Spinal cord (tissue), 10 donors: ENCODE results near the gene COL5A3. TPM values are rescaled to one million over a fixed set of nuclear protein-coding genes. Genes with fewer than 3 reads are reported as not detected.
A peak's percentile ranks its signal among the peaks of the same experiment; 100 is the strongest.
"Not testable (repeated sequence)": the region's sequence is repeated elsewhere in the genome, so short reads cannot be mapped to it uniquely, and the experiment has no call there.

ENCODE experiments used
- DNase-seq, 6 donors: peaks; one replicate each; pipeline versions ENCODE4 v3.0.0 to v3.0.0-alpha.2; 2013 to 2015; ENCODE audit warnings: low spot score in 6 of 6, low read depth in 4 of 6
- H3K27ac ChIP-seq: one replicate; pipeline ENCODE4 v1.5.1; 2013; ENCODE audit warnings: low read depth, low read length, control low read depth
- H3K27me3 ChIP-seq: one replicate; pipeline ENCODE4 v1.6.1; 2013; ENCODE audit warnings: low read length; ENCODE audit not compliant: control insufficient read depth, insufficient read depth
- H3K36me3 ChIP-seq: one replicate; pipeline ENCODE4 v1.6.1; 2013; ENCODE audit warnings: low read length; ENCODE audit not compliant: control insufficient read depth, insufficient read depth
- H3K4me1 ChIP-seq: one replicate; pipeline ENCODE4 v1.6.1; 2013; ENCODE audit warnings: low read length; ENCODE audit not compliant: control insufficient read depth, insufficient read depth
- H3K4me3 ChIP-seq: one replicate; pipeline ENCODE4 v1.5.1; 2013; ENCODE audit warnings: low read depth, low read length, control low read depth
- H3K9me3 ChIP-seq: one replicate; pipeline ENCODE4 v1.6.1; 2013; ENCODE audit warnings: low read length; ENCODE audit not compliant: control insufficient read depth, insufficient read depth
- WGBS: methylation state at CpG from one replicate; pipeline ENCODE4 v1.1.5; 2013; ENCODE audit warnings: missing lambda C conversion rate; ENCODE audit not compliant: insufficient coverage; 5-methylcytosine and 5-hydroxymethylcytosine counted together
- polyA plus RNA-seq, 2 donors: library from polyadenylated mRNA; unstranded; fragments of 120-200 nt; gene quantifications; one replicate each; pipeline ENCODE4 v1.2.1, GENCODE V29; 2013; ENCODE audit not compliant: insufficient read length in 2 of 2
- total RNA-seq, 2 donors: library from RNA; depleted of rRNA in 1 of 2; stranded (reverse); fragments of 120-200 nt in 1 of 2; fragments of >200 nt in 1 of 2; gene quantifications; one replicate each; pipeline versions ENCODE4 v1.2.3 to v1.2.4, GENCODE V29; 2013 to 2014
- donor health status: healthy.

COL5A3 gene
- total and polyA plus RNA-seq, 4 donors, result 7.8 to 18.1 (median 14.7) TPM

DNA sequence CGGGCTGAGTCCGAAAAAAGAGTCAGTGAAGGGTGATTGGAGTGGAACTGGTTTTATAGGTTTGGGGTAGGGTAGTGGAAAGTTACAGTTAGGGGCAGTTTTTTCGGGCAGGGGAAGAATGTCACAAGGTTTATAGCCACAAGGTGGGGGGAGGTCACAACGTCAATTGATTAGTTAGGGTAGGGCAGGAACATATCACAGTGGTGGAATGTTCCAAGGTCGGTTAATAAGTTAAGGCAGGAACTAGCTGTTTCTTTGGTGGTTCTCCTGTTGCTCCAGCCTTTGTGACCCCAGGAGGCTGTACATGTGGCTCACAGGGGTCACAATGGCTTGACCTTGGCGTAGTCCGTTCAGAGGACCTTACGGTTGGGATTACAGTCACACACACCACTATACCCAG, 23.3 kb upstream of the COL5A3 start:
- no peaks in the 10 kb centered on the region for H3K4me1 ChIP-seq
- no peak for DNase-seq
- H3K27me3 ChIP-seq, result peaks cover 19% of the 10 kb centered on the region
- 74% methylated on average over 5 of the region's 8 CpGs for WGBS
- H3K27ac ChIP-seq, result no peak overlapping the region
- H3K4me3 ChIP-seq, result no peak overlapping the region
- no peaks in the 10 kb centered on the region for H3K36me3 ChIP-seq
- H3K9me3 ChIP-seq, result no peaks in the 10 kb centered on the region

DNA sequence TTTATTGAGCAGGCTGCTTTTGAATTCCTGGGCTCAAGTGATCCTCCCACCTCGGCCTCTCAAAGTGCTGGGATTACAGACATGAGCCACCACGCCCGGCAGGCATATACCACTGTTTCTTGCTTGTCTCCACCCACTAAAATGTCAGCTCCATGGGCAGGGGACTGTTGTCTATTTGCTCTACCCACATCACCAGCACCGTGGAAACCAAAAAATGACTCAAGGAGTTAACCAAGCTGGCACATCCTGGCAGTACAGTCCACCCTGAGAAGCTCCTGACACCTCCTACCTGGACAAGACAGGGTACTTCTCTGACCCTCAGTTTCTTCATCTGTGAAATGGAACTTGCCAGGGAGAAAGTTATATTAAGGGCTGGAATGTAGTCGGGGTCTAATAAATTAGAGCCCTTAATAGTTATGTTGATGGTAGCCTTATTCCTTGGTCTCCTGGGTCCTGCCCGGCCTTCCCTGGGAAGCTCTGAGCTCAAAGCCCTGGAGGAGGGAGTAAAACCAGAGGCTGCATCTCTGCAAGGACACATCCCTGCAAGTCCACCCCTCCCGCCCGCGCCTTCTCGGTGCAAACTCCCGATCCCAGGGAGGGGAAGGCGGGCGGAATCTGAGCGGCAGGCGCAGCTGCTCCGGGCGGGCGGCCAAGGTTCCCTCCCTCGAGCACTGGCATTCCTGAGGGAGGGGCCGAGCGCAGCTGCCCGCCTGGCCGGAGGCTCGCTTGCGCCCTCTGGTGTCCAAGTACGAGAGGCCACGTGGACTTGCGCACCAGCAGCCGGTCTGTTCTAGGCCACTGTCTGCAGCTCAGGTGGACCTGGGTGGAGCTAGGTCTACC, 17.1 kb upstream of the COL5A3 start:
- Histone ChIP-seq H3K9me3 (no peaks in the 10 kb centered on the region), H3K27me3 (peaks cover 3% of the 10 kb centered on the region), H3K4me1 (peaks cover 10% of the 10 kb centered on the region), H3K4me3 (no peak overlapping the region), H3K36me3 (no peaks in the 10 kb centered on the region), H3K27ac (peak overlapping the region; percentile 33)
- WGBS, result 8% methylated on average over 29 of the region's 29 CpGs
- peak; percentile 52 to 95 (median 78) for DNase-seq

DNA sequence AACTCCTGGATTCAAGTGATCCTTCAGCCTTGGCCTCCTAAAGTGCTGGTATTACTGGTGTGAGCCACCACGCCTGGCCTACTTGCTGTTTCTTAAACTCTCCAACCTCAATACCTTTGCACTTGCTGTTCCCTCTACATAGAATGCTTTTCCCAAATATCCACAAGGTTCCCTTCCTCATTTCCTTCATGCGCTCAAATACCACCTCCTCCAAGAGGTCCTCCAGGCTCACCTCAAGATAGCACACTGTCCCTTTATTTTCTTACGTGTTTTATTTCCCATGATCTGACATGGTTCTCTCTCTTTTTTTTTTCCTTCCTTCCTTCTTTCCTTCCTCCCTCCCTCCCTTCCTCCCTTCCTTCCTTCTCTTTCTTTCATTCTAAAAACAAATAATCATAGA, 16.4 kb upstream of the COL5A3 start:
- no peak for DNase-seq
- no peak overlapping the region for H3K4me3 ChIP-seq
- H3K27me3 ChIP-seq, result peaks cover 2% of the 10 kb centered on the region
- peaks cover 11% of the 10 kb centered on the region for H3K4me1 ChIP-seq
- 90% methylated on average over 3 of the region's 3 CpGs for WGBS
- no peak overlapping the region for H3K27ac ChIP-seq
- H3K36me3 ChIP-seq, result no peaks in the 10 kb centered on the region
- H3K9me3 ChIP-seq, result no peaks in the 10 kb centered on the region

- 89% methylated on average over 3 of the region's 5 CpGs for WGBS
- H3K9me3 ChIP-seq, H3K27ac ChIP-seq: not testable (repeated sequence)
Observed at GRCh38 chr19:10023096-10023495, 12.8 kb upstream of the COL5A3 start.

DNA sequence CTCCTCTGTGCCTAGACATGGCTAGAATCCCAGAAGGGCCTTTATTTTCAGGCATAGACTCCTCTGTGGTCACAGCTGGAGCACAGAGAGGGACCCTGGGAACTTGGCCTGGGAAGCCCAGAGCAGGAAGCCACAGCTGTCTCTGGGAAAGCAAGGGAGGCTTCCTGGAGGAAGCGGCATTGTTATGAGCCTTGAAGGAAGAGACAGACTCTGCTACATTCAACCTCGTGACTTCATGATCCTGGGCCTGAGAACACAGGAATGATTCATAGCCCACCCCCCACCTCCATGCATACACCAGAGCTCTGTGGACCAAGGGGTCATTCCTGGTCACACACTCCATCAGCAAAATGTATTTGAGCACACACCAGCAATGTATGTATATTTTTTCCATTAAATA, 11.6 kb upstream of the COL5A3 start:
- peak in 1 of 6 donors; percentile 24 for DNase-seq
- no peak overlapping the region for H3K27ac ChIP-seq
- no peaks in the 10 kb centered on the region for H3K9me3 ChIP-seq
- H3K4me3 ChIP-seq, result no peak overlapping the region
- H3K27me3 ChIP-seq, result no peaks in the 10 kb centered on the region
- WGBS, result 64% methylated on average over 2 of the region's 2 CpGs
- H3K36me3 ChIP-seq, result no peaks in the 10 kb centered on the region
- peaks cover 7% of the 10 kb centered on the region for H3K4me1 ChIP-seq

More at GRCh38 chr19:10023096-10023495, 12.8 kb upstream of the COL5A3 start:
- not testable (repeated sequence) for DNase-seq, H3K4me3 ChIP-seq, H3K27me3 ChIP-seq, H3K36me3 ChIP-seq
- peaks cover 17% of the 10 kb centered on the region for H3K4me1 ChIP-seq

GRCh38 chr19:10021446-10021845, 11.1 kb upstream of the COL5A3 start:
- Histone ChIP-seq H3K9me3 (no peaks in the 10 kb centered on the region), H3K36me3 (no peaks in the 10 kb centered on the region), H3K27ac (no peak overlapping the region), H3K27me3 (no peaks in the 10 kb centered on the region), H3K4me1 (peaks cover 7% of the 10 kb centered on the region), H3K4me3 (no peak overlapping the region)
- 83% methylated on average over 23 of the region's 23 CpGs for WGBS
- peak in 1 of 6 donors; percentile 3 for DNase-seq

DNA sequence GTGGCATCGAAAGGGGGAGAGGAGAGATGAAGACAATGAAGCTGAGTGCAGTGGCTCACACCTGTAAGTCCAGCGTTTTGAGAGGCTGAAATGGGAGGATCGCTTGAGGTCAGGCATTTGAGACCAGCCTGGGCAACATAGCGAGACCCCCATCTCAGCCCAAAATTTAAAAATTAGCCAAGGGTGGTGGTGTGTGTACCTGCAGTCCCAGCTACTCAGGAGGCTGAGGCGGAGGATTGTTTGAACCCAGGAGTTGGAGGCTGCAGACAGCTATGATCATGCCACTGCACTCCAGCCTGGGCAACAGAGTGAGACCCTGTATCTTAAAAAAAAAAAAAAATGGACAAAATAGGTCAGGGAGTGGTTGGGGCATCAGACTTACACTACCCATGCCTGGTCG, 10.5 kb upstream of the COL5A3 start:
- Histone ChIP-seq H3K4me1 (peaks cover 7% of the 10 kb centered on the region), H3K4me3 (no peak overlapping the region), H3K36me3 (no peaks in the 10 kb centered on the region), H3K9me3 (no peaks in the 10 kb centered on the region), H3K27ac (no peak overlapping the region), H3K27me3 (no peaks in the 10 kb centered on the region)
- no peak for DNase-seq
- WGBS, result 81% methylated on average over 5 of the region's 6 CpGs

DNA sequence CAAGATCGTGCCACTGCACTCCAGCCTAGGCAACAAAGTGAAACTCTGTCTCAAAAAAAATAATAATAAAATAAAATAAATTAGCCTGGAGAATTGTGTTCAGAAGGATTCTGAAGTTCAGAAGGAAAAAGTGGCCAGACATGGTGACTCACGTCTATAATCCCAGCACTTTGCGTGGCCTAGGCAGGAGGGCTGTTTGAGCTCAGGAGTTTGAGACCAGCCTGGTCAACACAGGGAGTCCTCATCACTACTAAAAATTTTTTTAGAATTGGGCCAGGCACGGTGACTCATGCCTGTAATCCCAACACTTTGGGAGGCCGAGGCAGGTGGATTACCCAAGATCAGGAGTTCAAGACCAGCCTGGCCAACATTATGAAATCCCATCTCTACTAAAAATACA, 8.9 kb upstream of the COL5A3 start:
- Histone ChIP-seq H3K27me3 (peaks cover 4% of the 10 kb centered on the region), H3K27ac (no peak overlapping the region), H3K9me3 (no peaks in the 10 kb centered on the region), H3K36me3 (no peaks in the 10 kb centered on the region), H3K4me1 (peaks cover 7% of the 10 kb centered on the region), H3K4me3 (no peak overlapping the region)
- DNase-seq, result no peak
- WGBS, result 83% methylated on average over 1 of the region's 5 CpGs

GRCh38 chr19:10018786-10019185, 8.5 kb upstream of the COL5A3 start:
- WGBS, result 86% methylated on average over 5 of the region's 9 CpGs
- peaks cover 7% of the 10 kb centered on the region for H3K4me1 ChIP-seq
- H3K4me3 ChIP-seq, result no peak overlapping the region
- no peak for DNase-seq
- H3K9me3 ChIP-seq, result no peaks in the 10 kb centered on the region
- no peak overlapping the region for H3K27ac ChIP-seq
- H3K36me3 ChIP-seq, result no peaks in the 10 kb centered on the region
- H3K27me3 ChIP-seq, result peaks cover 4% of the 10 kb centered on the region

DNA sequence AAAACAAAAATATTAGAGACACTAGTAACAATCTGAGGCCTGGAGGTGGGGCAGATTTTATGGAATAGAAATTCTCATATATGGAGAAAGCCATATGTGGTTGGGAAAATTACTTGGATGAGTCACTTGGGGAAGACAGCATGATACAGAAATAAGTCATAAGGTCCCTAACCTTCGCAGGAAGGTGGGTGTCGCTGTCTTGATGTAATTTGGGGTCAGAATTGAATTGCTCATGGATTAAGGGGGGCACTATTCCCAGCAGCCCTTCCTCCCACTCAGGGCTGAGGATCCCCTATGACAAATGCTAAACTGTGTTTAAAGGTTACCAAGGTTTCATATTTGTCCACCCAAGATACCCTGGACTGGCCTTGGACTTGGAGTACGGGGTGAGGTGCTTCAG, 8.0 kb upstream of the COL5A3 start:
- H3K4me1 ChIP-seq, result peaks cover 12% of the 10 kb centered on the region
- no peaks in the 10 kb centered on the region for H3K9me3 ChIP-seq
- peaks cover 8% of the 10 kb centered on the region for H3K27me3 ChIP-seq
- no peak overlapping the region for H3K4me3 ChIP-seq
- no peak for DNase-seq
- H3K27ac ChIP-seq, result no peak overlapping the region
- no peaks in the 10 kb centered on the region for H3K36me3 ChIP-seq
- WGBS, result no CpG with 5 or more reads among the region's 3 CpGs
